Trophoblast cell (in vitro differentiated cells and primary cell): ENCODE data around the gene HOXC11.

Experiments used
- DNase-seq, 2 donors: peaks; one replicate each; pipeline ENCODE4 v3.0.0-alpha.2; 2016
- H2AFZ ChIP-seq: 2 replicates; pipeline ENCODE4 v1.6.1; 2013; ENCODE audit warnings: low read length, moderate library complexity, mild to moderate bottlenecking; ENCODE audit not compliant: insufficient read depth, poor library complexity
- H2AK5ac ChIP-seq: 2 replicates; pipeline ENCODE4 v1.6.1; 2013; ENCODE audit warnings: mild to moderate bottlenecking, low read length
- H2BK120ac ChIP-seq: 2 replicates; pipeline ENCODE4 v1.6.1; 2013; ENCODE audit warnings: low read length, mild to moderate bottlenecking, moderate library complexity; ENCODE audit not compliant: insufficient read depth, poor library complexity
- H2BK12ac ChIP-seq: 2 replicates; pipeline ENCODE4 v1.6.1; 2013; ENCODE audit warnings: mild to moderate bottlenecking, low read length, moderate library complexity
- H2BK5ac ChIP-seq: 2 replicates; pipeline ENCODE4 v1.6.1; 2013; ENCODE audit warnings: low read length, low read depth, moderate library complexity, mild to moderate bottlenecking; ENCODE audit not compliant: poor library complexity
- H3K14ac ChIP-seq: 2 replicates; pipeline ENCODE4 v1.6.1; 2013; ENCODE audit warnings: mild to moderate bottlenecking, low read length
- H3K18ac ChIP-seq: 2 replicates; pipeline ENCODE4 v1.6.1; 2013; ENCODE audit warnings: mild to moderate bottlenecking, low read length
- H3K23ac ChIP-seq: 2 replicates; pipeline ENCODE4 v1.6.1; 2013; ENCODE audit warnings: low read length
- H3K27ac ChIP-seq: 2 replicates; pipeline ENCODE4 v1.5.1; 2013; ENCODE audit warnings: low read depth, mild to moderate bottlenecking, inconsistent platforms, low read length, moderate library complexity
- H3K27me3 ChIP-seq: 2 replicates; pipeline ENCODE4 v1.6.1; 2013; ENCODE audit warnings: inconsistent platforms, mild to moderate bottlenecking, low read length, moderate library complexity; ENCODE audit not compliant: insufficient read depth
- H3K36me3 ChIP-seq, 2 experiments: 1 replicate in 1 of 2; 2 replicates in 1 of 2; pipeline ENCODE4 v1.6.1; 2013; ENCODE audit warnings: low read length in 2 of 2, mild to moderate bottlenecking in 2 of 2, moderate library complexity in 1 of 2; ENCODE audit not compliant: insufficient read depth in 2 of 2, control insufficient read depth in 1 of 2
- H3K4ac ChIP-seq: 2 replicates; pipeline ENCODE4 v1.6.1; 2013; ENCODE audit warnings: low read depth, mild to moderate bottlenecking, low read length, moderate library complexity
- H3K4me1 ChIP-seq, 2 experiments: 1 replicate in 1 of 2; 2 replicates in 1 of 2; pipeline ENCODE4 v1.6.1; 2013; ENCODE audit warnings: low read length in 2 of 2, mild to moderate bottlenecking in 2 of 2, moderate library complexity in 1 of 2; ENCODE audit not compliant: insufficient read depth in 2 of 2, control insufficient read depth in 1 of 2
- H3K4me2 ChIP-seq: 2 replicates; pipeline ENCODE4 v1.6.1; 2013; ENCODE audit warnings: inconsistent platforms, mild to moderate bottlenecking, low read length, moderate library complexity
- H3K4me3 ChIP-seq: 2 replicates; pipeline ENCODE4 v1.5.1; 2013; ENCODE audit warnings: mild to moderate bottlenecking, low read depth, low read length, inconsistent platforms
- H3K79me1 ChIP-seq: one replicate; pipeline ENCODE4 v1.6.1; 2013; ENCODE audit warnings: low read length
- H3K79me2 ChIP-seq: 2 replicates; pipeline ENCODE4 v1.6.1; 2013; ENCODE audit warnings: low read length, mild to moderate bottlenecking; ENCODE audit not compliant: control insufficient read depth, insufficient read depth, poor library complexity
- H3K9ac ChIP-seq: 2 replicates; pipeline ENCODE4 v1.6.1; 2013; ENCODE audit warnings: mild to moderate bottlenecking, low read length
- H3K9me3 ChIP-seq: 2 replicates; pipeline ENCODE4 v1.6.1; 2013; ENCODE audit warnings: low read depth, mild to moderate bottlenecking, control low read depth, inconsistent platforms, low read length; ENCODE audit not compliant: insufficient read depth
- H4K12ac ChIP-seq: 2 replicates; pipeline ENCODE4 v1.6.1; 2013; ENCODE audit warnings: low read depth, mild to moderate bottlenecking, low read length, moderate library complexity
- H4K8ac ChIP-seq: 2 replicates; pipeline ENCODE4 v1.6.1; 2013; ENCODE audit warnings: low read depth, mild to moderate bottlenecking, low read length, moderate library complexity
- H4K91ac ChIP-seq: one replicate; pipeline ENCODE4 v1.6.1; 2013; ENCODE audit warnings: low read depth, mild to moderate bottlenecking, low read length, moderate library complexity
- WGBS: extraction: QIAGEN DNeasy Blood & Tissue Kit; methylation state at CpG from one replicate; pipeline ENCODE4 v1.1.7; 2013; ENCODE audit warnings: missing lambda C conversion rate; ENCODE audit not compliant: insufficient read length, insufficient coverage; ENCODE audit errors: extremely low coverage; 5-methylcytosine and 5-hydroxymethylcytosine counted together

The HOXC11 gene

GRCh38 chr12:53994264-53995001 is 21.5 kb downstream of the HOXC11 start:
- no peak overlapping the region for H2BK12ac ChIP-seq
- H2BK120ac ChIP-seq = no peak overlapping the region
- H2BK5ac ChIP-seq = no peak overlapping the region
- no peaks in the 10 kb centered on the region for H3K36me3 ChIP-seq
- no peak for DNase-seq
- WGBS = no CpG with 5 or more reads among the region's 60 CpGs
- H3K4me1 ChIP-seq = peaks cover 0 to 8% of the 10 kb centered on the region in 2 experiments
- no peaks in the 10 kb centered on the region for H3K79me2 ChIP-seq
- H3K14ac ChIP-seq = no peak overlapping the region
- no peak overlapping the region for H2AK5ac ChIP-seq
- H3K27me3 ChIP-seq = peaks cover 96% of the 10 kb centered on the region
- H2AFZ ChIP-seq = no peak overlapping the region
- no peak overlapping the region for H3K4ac ChIP-seq
- H4K8ac ChIP-seq = no peak overlapping the region
- no peak overlapping the region for H3K4me2 ChIP-seq
- no peak overlapping the region for H4K91ac ChIP-seq
- no peak overlapping the region for H3K27ac ChIP-seq
- no peak overlapping the region for H4K12ac ChIP-seq
- no peak overlapping the region for H3K4me3 ChIP-seq
- H3K9me3 ChIP-seq = peaks cover 16% of the 10 kb centered on the region
- H3K23ac ChIP-seq = no peak overlapping the region
- H3K9ac ChIP-seq = no peak overlapping the region
- H3K18ac ChIP-seq = no peak overlapping the region
- no peaks in the 10 kb centered on the region for H3K79me1 ChIP-seq

DNA sequence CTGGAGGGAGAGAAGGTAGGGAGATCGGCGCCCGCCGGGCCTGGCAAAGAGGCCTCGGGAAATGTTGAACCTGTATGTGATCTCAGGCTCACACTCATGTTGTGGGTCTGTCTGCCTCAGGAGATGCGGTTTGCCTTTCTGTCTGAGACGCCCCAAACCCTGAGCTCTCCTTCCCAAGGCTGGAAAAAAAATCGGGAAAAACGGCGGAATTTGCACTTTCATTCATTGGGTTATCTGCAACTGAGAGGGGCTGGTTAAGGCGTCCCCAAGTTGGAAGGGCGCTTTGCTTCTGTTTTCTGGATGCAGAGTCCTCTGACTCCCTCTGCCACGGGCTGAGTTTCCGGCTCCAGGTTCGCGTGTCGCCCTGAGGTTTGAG is 22.1 kb downstream of the HOXC11 start:
- Histone ChIP-seq H3K4me2 (no peak overlapping the region), H3K79me2 (no peaks in the 10 kb centered on the region), H3K4me3 (no peak overlapping the region), H3K36me3 (no peaks in the 10 kb centered on the region), H4K91ac (no peak overlapping the region), H3K27ac (no peak overlapping the region), H3K79me1 (no peaks in the 10 kb centered on the region), H3K9me3 (peaks cover 16% of the 10 kb centered on the region), H3K27me3 (peaks cover 97% of the 10 kb centered on the region), H2BK12ac (no peak overlapping the region), H3K18ac (no peak overlapping the region), H3K4ac (no peak overlapping the region), H2BK120ac (no peak overlapping the region), H4K8ac (no peak overlapping the region), H4K12ac (no peak overlapping the region), H3K4me1 (peaks cover 0 to 8% of the 10 kb centered on the region in 2 experiments), H2AFZ (no peak overlapping the region), H2BK5ac (no peak overlapping the region), H2AK5ac (no peak overlapping the region), H3K14ac (no peak overlapping the region), H3K9ac (no peak overlapping the region), H3K23ac (no peak overlapping the region)
- no peak for DNase-seq
- no CpG with 5 or more reads among the region's 17 CpGs for WGBS

GRCh38 chr12:53995378-53996239 is 22.7 kb downstream of the HOXC11 start:
- peaks cover 0 to 11% of the 10 kb centered on the region in 2 experiments for H3K4me1 ChIP-seq
- no peak overlapping the region for H4K91ac ChIP-seq
- no peak overlapping the region for H3K14ac ChIP-seq
- H3K9me3 ChIP-seq = peaks cover 17% of the 10 kb centered on the region
- no peak overlapping the region for H2AFZ ChIP-seq
- no peak overlapping the region for H3K4ac ChIP-seq
- no peak overlapping the region for H3K9ac ChIP-seq
- no peak overlapping the region for H4K8ac ChIP-seq
- no peaks in the 10 kb centered on the region for H3K79me1 ChIP-seq
- no peak overlapping the region for H3K27ac ChIP-seq
- no peaks in the 10 kb centered on the region for H3K36me3 ChIP-seq
- peak overlapping the region; percentile 24 for H3K4me2 ChIP-seq
- H3K18ac ChIP-seq = no peak overlapping the region
- H3K27me3 ChIP-seq = peaks cover 97% of the 10 kb centered on the region
- no peak overlapping the region for H2BK12ac ChIP-seq
- H3K79me2 ChIP-seq = no peaks in the 10 kb centered on the region
- no peak overlapping the region for H2BK5ac ChIP-seq
- peak in 1 of 2 donors; percentile 4 for DNase-seq
- H2AK5ac ChIP-seq = no peak overlapping the region
- no peak overlapping the region for H2BK120ac ChIP-seq
- no peak overlapping the region for H3K23ac ChIP-seq
- no peak overlapping the region for H3K4me3 ChIP-seq
- WGBS = no CpG with 5 or more reads among the region's 48 CpGs
- H4K12ac ChIP-seq = no peak overlapping the region

DNA sequence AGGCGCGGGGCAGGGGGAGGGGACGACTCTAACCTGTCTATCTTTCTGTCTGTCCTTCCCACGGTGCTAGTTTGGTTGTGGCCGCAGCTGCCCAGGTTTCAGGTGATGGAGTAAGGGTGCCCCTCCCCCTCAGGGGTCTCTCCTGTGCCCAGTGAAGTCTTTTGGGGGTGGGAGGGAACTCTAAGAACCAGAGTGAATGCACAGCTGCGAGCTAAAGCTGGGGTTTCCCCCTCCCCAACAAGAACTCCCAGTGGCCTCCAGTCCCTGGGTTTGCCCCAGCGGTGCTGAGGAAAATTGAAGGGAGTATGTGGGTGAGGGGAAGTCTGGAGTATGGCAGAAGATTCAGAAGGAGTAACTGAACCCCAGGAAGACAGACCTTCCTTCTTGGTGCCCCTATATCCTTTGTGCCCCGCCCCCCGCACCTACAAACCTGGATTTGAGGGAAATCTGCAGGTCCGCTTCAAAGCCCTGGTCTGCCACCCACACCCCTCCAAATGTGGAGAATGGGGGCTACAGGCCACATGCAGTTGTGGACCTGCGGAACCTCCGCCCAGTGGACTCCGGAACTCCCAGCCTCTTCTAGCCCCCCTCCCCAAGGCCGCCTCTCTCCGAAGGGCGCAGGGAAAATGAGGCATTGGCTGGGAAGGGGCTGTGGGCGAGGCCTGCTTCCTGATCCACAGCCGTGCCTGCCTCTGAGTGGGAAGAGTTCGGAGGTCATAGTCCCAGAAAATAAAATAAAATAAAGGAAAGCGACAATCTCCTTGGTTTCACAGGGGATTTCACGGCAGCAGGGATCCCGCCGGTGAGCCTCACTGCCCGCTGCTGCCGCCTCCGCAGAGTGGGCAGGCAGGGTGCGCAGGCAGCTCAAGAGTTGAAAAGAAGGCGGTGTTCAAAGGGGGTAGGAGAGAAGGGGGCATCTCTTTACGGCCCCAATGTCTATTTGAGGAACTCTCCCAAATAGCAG is 23.6 kb downstream of the HOXC11 start:
- no CpG with 5 or more reads among the region's 29 CpGs for WGBS
- DNase-seq = no peak

More for the DNA sequence above, 23.6 kb downstream of the HOXC11 start:
- Histone ChIP-seq H4K8ac (no peak overlapping the region), H4K12ac (no peak overlapping the region), H3K4ac (no peak overlapping the region), H3K79me1 (no peaks in the 10 kb centered on the region), H3K9ac (no peak overlapping the region), H2BK120ac (no peak overlapping the region), H3K36me3 (no peaks in the 10 kb centered on the region), H3K14ac (no peak overlapping the region), H3K18ac (no peak overlapping the region), H2AFZ (no peak overlapping the region), H3K4me2 (no peak overlapping the region), H3K4me3 (no peak overlapping the region), H3K27me3 (peaks cover 97% of the 10 kb centered on the region), H3K23ac (no peak overlapping the region), H2AK5ac (no peak overlapping the region), H3K4me1 (peaks cover 0 to 11% of the 10 kb centered on the region in 2 experiments), H3K79me2 (no peaks in the 10 kb centered on the region), H4K91ac (no peak overlapping the region), H2BK12ac (no peak overlapping the region), H3K9me3 (peaks cover 21% of the 10 kb centered on the region), H2BK5ac (no peak overlapping the region), H3K27ac (no peak overlapping the region)
